ENCODE measurements around the gene SLC6A3.

DNA sequence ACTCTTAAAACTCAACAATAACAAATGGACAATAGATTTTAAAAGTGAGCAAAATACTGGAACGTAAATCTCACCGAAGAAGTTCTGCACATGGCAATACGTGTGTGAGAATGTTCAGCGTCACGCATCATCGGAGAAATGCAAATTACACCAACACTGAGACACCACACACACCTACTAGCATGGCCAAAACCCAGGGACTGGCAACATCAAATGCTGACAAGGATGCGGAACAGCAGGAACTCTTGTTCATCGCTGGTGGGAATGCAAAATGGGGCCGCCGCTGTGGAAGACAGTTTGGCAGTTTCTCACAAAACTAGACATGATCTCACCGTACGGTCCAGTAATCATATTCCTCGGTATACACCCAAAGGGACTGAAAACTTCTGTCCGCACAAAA, 78.7 kb downstream of the SLC6A3 start:
- TF ChIP-seq, protein P1, sequence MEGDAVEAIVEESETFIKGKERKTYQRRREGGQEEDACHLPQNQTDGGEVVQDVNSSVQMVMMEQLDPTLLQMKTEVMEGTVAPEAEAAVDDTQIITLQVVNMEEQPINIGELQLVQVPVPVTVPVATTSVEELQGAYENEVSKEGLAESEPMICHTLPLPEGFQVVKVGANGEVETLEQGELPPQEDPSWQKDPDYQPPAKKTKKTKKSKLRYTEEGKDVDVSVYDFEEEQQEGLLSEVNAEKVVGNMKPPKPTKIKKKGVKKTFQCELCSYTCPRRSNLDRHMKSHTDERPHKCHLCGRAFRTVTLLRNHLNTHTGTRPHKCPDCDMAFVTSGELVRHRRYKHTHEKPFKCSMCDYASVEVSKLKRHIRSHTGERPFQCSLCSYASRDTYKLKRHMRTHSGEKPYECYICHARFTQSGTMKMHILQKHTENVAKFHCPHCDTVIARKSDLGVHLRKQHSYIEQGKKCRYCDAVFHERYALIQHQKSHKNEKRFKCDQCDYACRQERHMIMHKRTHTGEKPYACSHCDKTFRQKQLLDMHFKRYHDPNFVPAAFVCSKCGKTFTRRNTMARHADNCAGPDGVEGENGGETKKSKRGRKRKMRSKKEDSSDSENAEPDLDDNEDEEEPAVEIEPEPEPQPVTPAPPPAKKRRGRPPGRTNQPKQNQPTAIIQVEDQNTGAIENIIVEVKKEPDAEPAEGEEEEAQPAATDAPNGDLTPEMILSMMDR (IDR thresholded peaks at IDR 0.05): no peak
- TF ChIP-seq POLR2A (IDR thresholded peaks at IDR 0.05) (no peak), POLR2AphosphoS5 (IDR thresholded peaks at IDR 0.05) (no peak)
